Measurements from ENCODE around the gene ABTB2.

- TF ChIP-seq, protein P1, sequence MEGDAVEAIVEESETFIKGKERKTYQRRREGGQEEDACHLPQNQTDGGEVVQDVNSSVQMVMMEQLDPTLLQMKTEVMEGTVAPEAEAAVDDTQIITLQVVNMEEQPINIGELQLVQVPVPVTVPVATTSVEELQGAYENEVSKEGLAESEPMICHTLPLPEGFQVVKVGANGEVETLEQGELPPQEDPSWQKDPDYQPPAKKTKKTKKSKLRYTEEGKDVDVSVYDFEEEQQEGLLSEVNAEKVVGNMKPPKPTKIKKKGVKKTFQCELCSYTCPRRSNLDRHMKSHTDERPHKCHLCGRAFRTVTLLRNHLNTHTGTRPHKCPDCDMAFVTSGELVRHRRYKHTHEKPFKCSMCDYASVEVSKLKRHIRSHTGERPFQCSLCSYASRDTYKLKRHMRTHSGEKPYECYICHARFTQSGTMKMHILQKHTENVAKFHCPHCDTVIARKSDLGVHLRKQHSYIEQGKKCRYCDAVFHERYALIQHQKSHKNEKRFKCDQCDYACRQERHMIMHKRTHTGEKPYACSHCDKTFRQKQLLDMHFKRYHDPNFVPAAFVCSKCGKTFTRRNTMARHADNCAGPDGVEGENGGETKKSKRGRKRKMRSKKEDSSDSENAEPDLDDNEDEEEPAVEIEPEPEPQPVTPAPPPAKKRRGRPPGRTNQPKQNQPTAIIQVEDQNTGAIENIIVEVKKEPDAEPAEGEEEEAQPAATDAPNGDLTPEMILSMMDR (conservative IDR thresholded peaks at IDR 0.05 in 1 of 2, IDR thresholded peaks at IDR 0.05 in 1 of 2; ENCODE audit: low read depth in 1 of 2, low read length in 2 of 2): no peak
- TF ChIP-seq EZH2 (IDR thresholded peaks at IDR 0.05; ENCODE audit: low read length, missing control alignments): no peak
Observed at GRCh38 chr11:34351687-34352469, 5.9 kb downstream of the ABTB2 start.
